ENCODE data around the gene CD53. TPM values are rescaled to one million over a fixed set of nuclear protein-coding genes. Genes with fewer than 3 reads are reported as not detected.

CD53 gene
- polyA plus RNA-seq, 1 experiment: not detected

- TF ChIP-seq CTCF (IDR thresholded peaks at IDR 0.05; ENCODE audit: insufficient read depth, low read depth, low read length): no peak
- Histone ChIP-seq H3K27me3 (ENCODE audit: control insufficient read depth, insufficient read depth, low read length) (peaks cover 6% of the 10 kb centered on the region), H3K4me3 (ENCODE audit: low read depth, low read length) (no peak overlapping the region), H3K36me3 (ENCODE audit: control insufficient read depth, insufficient read depth, low read length) (no peaks in the 10 kb centered on the region)
- DNase-seq (ENCODE audit: low read depth): no peak
- POLR2A ChIA-PET: no interaction called here
- CTCF ChIA-PET: no interaction called here
Observed at GRCh38 chr1:110877364-110877763, 4.4 kb downstream of the CD53 start.

GRCh38 chr1:110877776-110878175, 4.8 kb downstream of the CD53 start:
- DNase-seq (ENCODE audit: low read depth): no peak
- no peaks in the 10 kb centered on the region for H3K36me3 ChIP-seq (ENCODE audit: control insufficient read depth, insufficient read depth, low read length)
- no peak overlapping the region for H3K4me3 ChIP-seq (ENCODE audit: low read depth, low read length)
- POLR2A ChIA-PET: no interaction called here
- no peak for TF ChIP-seq CTCF (IDR thresholded peaks at IDR 0.05; ENCODE audit: insufficient read depth, low read depth, low read length)
- CTCF ChIA-PET: no interaction called here
- H3K27me3 ChIP-seq (ENCODE audit: control insufficient read depth, insufficient read depth, low read length): peaks cover 4% of the 10 kb centered on the region

GRCh38 chr1:110878591-110878990, 5.6 kb downstream of the CD53 start:
- POLR2A ChIA-PET: no interaction called here
- no peak overlapping the region for H3K4me3 ChIP-seq (ENCODE audit: low read depth, low read length)
- H3K36me3 ChIP-seq (ENCODE audit: control insufficient read depth, insufficient read depth, low read length): no peaks in the 10 kb centered on the region
- H3K27me3 ChIP-seq (ENCODE audit: control insufficient read depth, insufficient read depth, low read length): peaks cover 4% of the 10 kb centered on the region
- DNase-seq (ENCODE audit: low read depth): no peak
- TF ChIP-seq CTCF (IDR thresholded peaks at IDR 0.05; ENCODE audit: insufficient read depth, low read depth, low read length): no peak
- CTCF ChIA-PET: no interaction called here

GRCh38 chr1:110878993-110879392, 6.0 kb downstream of the CD53 start:
- H3K27me3 ChIP-seq (ENCODE audit: control insufficient read depth, insufficient read depth, low read length): peaks cover 4% of the 10 kb centered on the region
- no peak for TF ChIP-seq CTCF (IDR thresholded peaks at IDR 0.05; ENCODE audit: insufficient read depth, low read depth, low read length)
- ChIA-PET CTCF (interaction anchor here (0.6 kb wide), 1 partner anchor 75 kb away, joined by 4 read pairs; no protein-coding TSS in a partner anchor), POLR2A (no interaction called here)
- no peak for DNase-seq (ENCODE audit: low read depth)
- H3K36me3 ChIP-seq (ENCODE audit: control insufficient read depth, insufficient read depth, low read length): no peaks in the 10 kb centered on the region
- no peak overlapping the region for H3K4me3 ChIP-seq (ENCODE audit: low read depth, low read length)

GRCh38 chr1:110879758-110880606, 7.0 kb downstream of the CD53 start:
- ChIA-PET CTCF (no interaction called here), POLR2A (no interaction called here)
- no peak overlapping the region for H3K4me3 ChIP-seq (ENCODE audit: low read depth, low read length)
- H3K36me3 ChIP-seq (ENCODE audit: control insufficient read depth, insufficient read depth, low read length): no peaks in the 10 kb centered on the region
- TF ChIP-seq CTCF (IDR thresholded peaks at IDR 0.05; ENCODE audit: insufficient read depth, low read depth, low read length): no peak
- DNase-seq (ENCODE audit: low read depth): no peak
- peaks cover 4% of the 10 kb centered on the region for H3K27me3 ChIP-seq (ENCODE audit: control insufficient read depth, insufficient read depth, low read length)
